Endothelial cell of umbilical vein (primary cell): ENCODE measurements around the gene ANGPTL7.

ENCODE experiments used
- EZH2 ChIP-seq: IDR thresholded peaks from 2 replicates; pipeline ENCODE4 v1.6.1; 2012; ENCODE audit warnings: borderline replicate concordance, low read depth, mild to moderate bottlenecking, moderate library complexity, low read length, inconsistent platforms; ENCODE audit not compliant: severe bottlenecking
- FOS ChIP-seq: IDR thresholded peaks from 2 replicates; pipeline ENCODE4 v1.6.1; 2011; ENCODE audit warnings: mild to moderate bottlenecking, low read length, moderate library complexity, borderline replicate concordance; ENCODE audit not compliant: insufficient read depth
- JUN ChIP-seq: IDR thresholded peaks from 2 replicates; pipeline ENCODE4 v1.6.1; 2011; ENCODE audit warnings: borderline replicate concordance, low read depth; ENCODE audit not compliant: insufficient read length, insufficient read depth
- POLR2A ChIP-seq: IDR thresholded peaks from 2 replicates; pipeline ENCODE4 v1.6.1; 2012; ENCODE audit warnings: low read depth, mild to moderate bottlenecking, control low read depth, low read length
- POLR2AphosphoS5 ChIP-seq: IDR thresholded peaks from 2 replicates; pipeline ENCODE4 v1.6.1; 2012; ENCODE audit warnings: low read depth, mild to moderate bottlenecking, control low read depth, low read length, moderate library complexity; ENCODE audit not compliant: insufficient read depth
- TF ChIP-seq, protein P1 (sequence below), 2 donors: IDR thresholded peaks; 1 replicate in 1 of 2; 2 replicates in 1 of 2; pipeline ENCODE4 v1.5.1; 2011; ENCODE audit warnings: low read length in 2 of 2, mild to moderate bottlenecking in 2 of 2, moderate library complexity in 2 of 2, control low read depth in 1 of 2, inconsistent platforms in 1 of 2, low read depth in 1 of 2; ENCODE audit not compliant: insufficient read depth in 1 of 2; ENCODE audit errors: extremely low read depth in 1 of 2
- TF ChIP-seq, protein P2 (sequence below): IDR thresholded peaks from 2 replicates; pipeline ENCODE4 v1.6.1; 2011; ENCODE audit not compliant: insufficient read depth, insufficient read length

DNA sequence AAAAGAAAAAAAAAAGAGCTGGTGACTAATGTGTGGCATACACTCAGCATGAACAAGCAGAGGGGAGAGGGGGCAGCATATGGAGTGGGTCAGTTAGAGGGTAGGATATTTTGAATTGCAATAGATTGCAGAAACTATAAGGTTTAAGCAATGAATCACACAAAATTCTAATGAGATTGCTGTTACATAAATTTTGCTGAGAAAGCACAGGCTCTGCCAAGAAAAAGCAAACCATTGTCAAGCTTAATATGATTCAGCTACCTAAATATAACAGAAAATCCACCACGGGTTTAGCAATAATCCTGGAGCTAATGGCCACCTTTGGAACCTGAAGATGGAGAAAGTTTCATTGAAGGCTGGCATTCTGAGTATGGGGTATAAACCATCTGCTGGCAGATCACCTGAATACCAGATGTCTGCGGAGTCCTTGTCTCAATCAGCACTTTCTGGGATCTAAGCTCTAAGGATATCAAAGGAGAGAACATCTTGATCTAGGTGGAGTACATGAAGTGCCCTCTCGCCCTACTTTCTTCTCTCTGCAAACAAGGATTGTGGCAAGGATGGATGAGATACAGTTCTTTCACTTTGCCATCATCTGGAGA lies 30.3 kb upstream of the ANGPTL7 start:
- TF ChIP-seq, protein P1, sequence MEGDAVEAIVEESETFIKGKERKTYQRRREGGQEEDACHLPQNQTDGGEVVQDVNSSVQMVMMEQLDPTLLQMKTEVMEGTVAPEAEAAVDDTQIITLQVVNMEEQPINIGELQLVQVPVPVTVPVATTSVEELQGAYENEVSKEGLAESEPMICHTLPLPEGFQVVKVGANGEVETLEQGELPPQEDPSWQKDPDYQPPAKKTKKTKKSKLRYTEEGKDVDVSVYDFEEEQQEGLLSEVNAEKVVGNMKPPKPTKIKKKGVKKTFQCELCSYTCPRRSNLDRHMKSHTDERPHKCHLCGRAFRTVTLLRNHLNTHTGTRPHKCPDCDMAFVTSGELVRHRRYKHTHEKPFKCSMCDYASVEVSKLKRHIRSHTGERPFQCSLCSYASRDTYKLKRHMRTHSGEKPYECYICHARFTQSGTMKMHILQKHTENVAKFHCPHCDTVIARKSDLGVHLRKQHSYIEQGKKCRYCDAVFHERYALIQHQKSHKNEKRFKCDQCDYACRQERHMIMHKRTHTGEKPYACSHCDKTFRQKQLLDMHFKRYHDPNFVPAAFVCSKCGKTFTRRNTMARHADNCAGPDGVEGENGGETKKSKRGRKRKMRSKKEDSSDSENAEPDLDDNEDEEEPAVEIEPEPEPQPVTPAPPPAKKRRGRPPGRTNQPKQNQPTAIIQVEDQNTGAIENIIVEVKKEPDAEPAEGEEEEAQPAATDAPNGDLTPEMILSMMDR (IDR thresholded peaks at IDR 0.05; ENCODE audit: extremely low read depth in 1 of 2, insufficient read depth in 1 of 2, low read depth in 1 of 2, low read length in 2 of 2), result no peak
- TF ChIP-seq POLR2AphosphoS5 (no peak), POLR2A (no peak), EZH2 (no peak), JUN (no peak), FOS (peak; percentile 53)
- TF ChIP-seq, protein P2, sequence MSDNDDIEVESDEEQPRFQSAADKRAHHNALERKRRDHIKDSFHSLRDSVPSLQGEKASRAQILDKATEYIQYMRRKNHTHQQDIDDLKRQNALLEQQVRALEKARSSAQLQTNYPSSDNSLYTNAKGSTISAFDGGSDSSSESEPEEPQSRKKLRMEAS, result no peak
